NB4 (cell line): Measurements from ENCODE around the gene DNAAF8.

Source experiments
- DNase-seq: peaks from one replicate; pipeline ENCODE4 v3.0.0; 2010; ENCODE audit warnings: low read depth
- H3K4me3 ChIP-seq: one replicate; pipeline ENCODE4 v1.5.1; 2011; ENCODE audit warnings: mild to moderate bottlenecking, low read depth, low read length, moderate library complexity
- MYC ChIP-seq: IDR thresholded peaks from 2 replicates; pipeline ENCODE4 v1.6.1; 2011; ENCODE audit warnings: low read depth, low read length
- POLR2A ChIP-seq: IDR thresholded peaks from 2 replicates; pipeline ENCODE4 v1.6.1; 2011; ENCODE audit warnings: mild to moderate bottlenecking; ENCODE audit not compliant: insufficient read length; ENCODE audit errors: extremely low read depth
- TF ChIP-seq, protein P1 (sequence below): IDR thresholded peaks from 2 replicates; pipeline ENCODE4 v1.6.1; 2011; ENCODE audit warnings: low read depth, low read length
- TF ChIP-seq, protein P2 (sequence below): IDR thresholded peaks from one replicate; pipeline ENCODE4 v1.5.1; 2012; ENCODE audit warnings: low read depth, low read length

DNAAF8 gene

DNA sequence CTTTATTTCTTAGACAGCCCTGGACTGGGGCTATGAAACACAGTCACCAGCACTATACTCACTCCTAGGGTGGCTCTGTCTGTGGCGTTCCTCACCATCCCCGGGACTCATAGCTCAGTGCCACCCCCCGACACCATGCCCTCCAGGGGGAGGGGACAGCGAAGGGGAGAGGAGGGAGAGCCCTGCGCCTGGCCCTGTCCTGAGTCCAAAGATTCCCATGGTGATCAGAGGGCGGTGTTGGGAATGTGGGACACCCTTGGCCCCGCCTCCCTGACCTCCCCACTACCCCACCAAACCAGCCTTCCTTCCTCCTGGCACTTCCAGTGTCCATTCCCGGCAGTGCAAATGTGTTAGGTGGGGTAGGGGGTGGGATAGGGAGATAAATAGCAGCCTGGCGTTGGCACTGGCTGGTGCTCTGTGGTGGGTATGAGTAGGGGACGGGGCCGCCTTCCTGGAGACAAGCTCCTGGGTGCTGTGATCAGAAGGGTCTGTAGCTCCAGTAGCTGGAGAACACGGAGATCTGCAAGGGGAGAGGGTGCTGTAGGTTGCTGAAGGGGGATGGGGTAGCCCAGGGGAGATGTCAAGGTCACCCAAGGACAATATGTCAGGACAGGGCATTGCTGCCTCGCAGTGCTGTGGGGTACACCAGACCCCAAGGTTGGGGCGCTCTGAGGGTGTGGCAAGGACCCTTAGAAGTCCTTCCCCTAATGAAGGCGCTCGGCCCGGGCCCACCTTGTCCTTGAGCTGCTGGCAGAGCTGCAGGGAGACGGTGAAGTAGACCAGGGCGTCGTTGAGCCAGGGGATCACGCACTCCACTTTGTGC is 62.9 kb downstream of the DNAAF8 start:
- TF ChIP-seq, protein P1, sequence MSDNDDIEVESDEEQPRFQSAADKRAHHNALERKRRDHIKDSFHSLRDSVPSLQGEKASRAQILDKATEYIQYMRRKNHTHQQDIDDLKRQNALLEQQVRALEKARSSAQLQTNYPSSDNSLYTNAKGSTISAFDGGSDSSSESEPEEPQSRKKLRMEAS, result no peak
- TF ChIP-seq MYC, result no peak
- no peak for TF ChIP-seq POLR2A
- TF ChIP-seq, protein P2, sequence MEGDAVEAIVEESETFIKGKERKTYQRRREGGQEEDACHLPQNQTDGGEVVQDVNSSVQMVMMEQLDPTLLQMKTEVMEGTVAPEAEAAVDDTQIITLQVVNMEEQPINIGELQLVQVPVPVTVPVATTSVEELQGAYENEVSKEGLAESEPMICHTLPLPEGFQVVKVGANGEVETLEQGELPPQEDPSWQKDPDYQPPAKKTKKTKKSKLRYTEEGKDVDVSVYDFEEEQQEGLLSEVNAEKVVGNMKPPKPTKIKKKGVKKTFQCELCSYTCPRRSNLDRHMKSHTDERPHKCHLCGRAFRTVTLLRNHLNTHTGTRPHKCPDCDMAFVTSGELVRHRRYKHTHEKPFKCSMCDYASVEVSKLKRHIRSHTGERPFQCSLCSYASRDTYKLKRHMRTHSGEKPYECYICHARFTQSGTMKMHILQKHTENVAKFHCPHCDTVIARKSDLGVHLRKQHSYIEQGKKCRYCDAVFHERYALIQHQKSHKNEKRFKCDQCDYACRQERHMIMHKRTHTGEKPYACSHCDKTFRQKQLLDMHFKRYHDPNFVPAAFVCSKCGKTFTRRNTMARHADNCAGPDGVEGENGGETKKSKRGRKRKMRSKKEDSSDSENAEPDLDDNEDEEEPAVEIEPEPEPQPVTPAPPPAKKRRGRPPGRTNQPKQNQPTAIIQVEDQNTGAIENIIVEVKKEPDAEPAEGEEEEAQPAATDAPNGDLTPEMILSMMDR, result no peak
- no peak for DNase-seq
- H3K4me3 ChIP-seq, result no peak overlapping the region

DNA sequence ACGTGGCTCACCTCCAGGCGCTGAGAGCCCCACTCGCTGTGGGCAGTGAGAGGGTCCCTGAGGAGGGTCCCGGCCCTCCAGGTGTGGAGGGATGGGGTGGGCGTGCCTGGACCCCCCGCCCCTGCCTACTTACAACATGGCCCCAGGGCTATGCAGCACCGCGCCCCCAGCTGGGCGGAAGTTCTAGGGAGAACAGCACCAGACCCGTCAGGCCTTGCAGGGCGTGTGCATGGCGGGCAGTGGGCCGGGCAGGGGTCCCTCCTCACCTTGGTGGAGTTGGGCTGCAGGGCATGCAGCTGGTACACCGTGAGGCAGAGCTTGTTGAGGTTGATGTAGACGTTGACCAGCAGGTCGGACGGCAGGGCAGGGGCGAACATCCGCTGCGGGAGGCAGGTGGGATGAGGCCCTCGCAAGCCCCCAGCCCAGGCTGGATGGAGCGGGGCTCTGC is 63.5 kb downstream of the DNAAF8 start:
- H3K4me3 ChIP-seq, result no peak overlapping the region
- TF ChIP-seq, protein P2, result no peak
- no peak for TF ChIP-seq MYC
- no peak for TF ChIP-seq POLR2A
- TF ChIP-seq, protein P1, result no peak
- DNase-seq, result no peak

DNA sequence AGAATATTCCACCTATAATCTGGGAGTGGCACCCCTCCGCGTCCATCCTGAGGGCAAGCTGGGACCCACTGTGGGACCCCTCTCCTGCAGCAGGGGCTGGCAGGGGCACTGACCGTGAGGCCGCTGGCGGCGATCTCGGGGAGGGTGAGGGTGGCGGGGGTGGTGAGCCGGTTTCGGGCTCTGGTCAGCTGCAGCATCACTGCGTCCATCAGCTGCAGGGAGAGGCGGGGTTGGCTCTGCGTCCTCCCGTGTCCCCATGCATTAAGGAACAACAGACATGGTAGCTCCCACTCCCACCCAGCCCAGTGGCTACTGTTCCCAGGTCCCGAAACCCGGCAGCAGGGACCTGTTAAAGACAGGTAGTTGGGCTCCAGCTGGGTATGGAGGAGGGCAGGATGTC is 64.1 kb downstream of the DNAAF8 start:
- H3K4me3 ChIP-seq, result no peak overlapping the region
- DNase-seq, result no peak
- TF ChIP-seq, protein P1, result no peak
- no peak for TF ChIP-seq MYC
